Measurements from ENCODE around the gene ELOVL7. TPM values are rescaled to one million over a fixed set of nuclear protein-coding genes. Genes with fewer than 3 reads are reported as not detected.

ELOVL7 gene
- total and polyA plus RNA-seq, 10 of the 15 experiments (the other 5 are each of a cell fraction or from before 2014, with no cell fraction given), result 0.26 to 1.2 (median 0.92) TPM

DNA sequence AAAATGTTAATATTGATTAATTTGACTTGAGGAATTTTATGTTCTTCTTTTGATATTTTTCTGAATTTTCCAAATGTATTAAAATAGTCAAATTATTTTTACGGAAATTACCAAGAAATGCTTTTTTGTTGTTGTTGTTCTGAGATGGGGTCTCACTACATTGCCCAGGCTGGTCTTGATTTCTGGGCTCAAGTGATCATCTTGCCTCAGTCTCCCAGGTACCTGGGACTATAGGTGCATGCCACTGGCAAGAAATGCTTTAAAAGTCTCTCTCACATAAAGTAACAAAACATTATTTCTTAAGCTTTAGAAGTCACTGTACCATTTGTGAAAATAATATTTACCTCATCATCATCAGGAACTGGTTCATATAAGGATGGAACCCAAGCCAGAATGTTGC is 43.0 kb upstream of the ELOVL7 start (continued):
- TF ChIP-seq, protein P1, sequence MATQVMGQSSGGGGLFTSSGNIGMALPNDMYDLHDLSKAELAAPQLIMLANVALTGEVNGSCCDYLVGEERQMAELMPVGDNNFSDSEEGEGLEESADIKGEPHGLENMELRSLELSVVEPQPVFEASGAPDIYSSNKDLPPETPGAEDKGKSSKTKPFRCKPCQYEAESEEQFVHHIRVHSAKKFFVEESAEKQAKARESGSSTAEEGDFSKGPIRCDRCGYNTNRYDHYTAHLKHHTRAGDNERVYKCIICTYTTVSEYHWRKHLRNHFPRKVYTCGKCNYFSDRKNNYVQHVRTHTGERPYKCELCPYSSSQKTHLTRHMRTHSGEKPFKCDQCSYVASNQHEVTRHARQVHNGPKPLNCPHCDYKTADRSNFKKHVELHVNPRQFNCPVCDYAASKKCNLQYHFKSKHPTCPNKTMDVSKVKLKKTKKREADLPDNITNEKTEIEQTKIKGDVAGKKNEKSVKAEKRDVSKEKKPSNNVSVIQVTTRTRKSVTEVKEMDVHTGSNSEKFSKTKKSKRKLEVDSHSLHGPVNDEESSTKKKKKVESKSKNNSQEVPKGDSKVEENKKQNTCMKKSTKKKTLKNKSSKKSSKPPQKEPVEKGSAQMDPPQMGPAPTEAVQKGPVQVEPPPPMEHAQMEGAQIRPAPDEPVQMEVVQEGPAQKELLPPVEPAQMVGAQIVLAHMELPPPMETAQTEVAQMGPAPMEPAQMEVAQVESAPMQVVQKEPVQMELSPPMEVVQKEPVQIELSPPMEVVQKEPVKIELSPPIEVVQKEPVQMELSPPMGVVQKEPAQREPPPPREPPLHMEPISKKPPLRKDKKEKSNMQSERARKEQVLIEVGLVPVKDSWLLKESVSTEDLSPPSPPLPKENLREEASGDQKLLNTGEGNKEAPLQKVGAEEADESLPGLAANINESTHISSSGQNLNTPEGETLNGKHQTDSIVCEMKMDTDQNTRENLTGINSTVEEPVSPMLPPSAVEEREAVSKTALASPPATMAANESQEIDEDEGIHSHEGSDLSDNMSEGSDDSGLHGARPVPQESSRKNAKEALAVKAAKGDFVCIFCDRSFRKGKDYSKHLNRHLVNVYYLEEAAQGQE (IDR thresholded peaks at IDR 0.05; ENCODE audit: low read depth, low read length), result no peak
- TF ChIP-seq ZNF24 (IDR thresholded peaks at IDR 0.05) (no peak), TARDBP (IDR thresholded peaks at IDR 0.05; ENCODE audit: borderline replicate concordance) (no peak)

DNA sequence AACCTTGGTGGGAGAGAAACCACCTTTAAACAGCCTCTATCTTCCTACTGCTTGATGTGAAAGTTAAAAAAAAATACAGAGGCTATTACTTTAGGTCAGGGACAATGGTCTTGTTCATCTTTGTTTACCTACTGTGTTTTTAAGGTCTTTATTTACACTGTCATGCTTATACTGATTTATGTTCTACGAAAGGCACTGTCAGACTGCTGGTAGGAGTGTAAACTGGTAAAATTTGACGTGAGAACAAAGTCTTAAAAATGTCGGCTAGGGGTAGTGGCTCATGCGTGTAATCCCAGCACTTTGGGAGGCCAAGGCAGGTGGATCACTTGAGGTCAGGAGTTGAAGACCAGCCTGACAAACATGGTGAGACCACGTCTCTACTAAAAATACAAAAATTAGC is 42.1 kb upstream of the ELOVL7 start:
- Histone ChIP-seq H3K36me3 (ENCODE audit: control insufficient read depth in 2 of 2, insufficient read depth in 2 of 2, low read length in 1 of 2) (no peaks in the 10 kb centered on the region), H3K27ac (ENCODE audit: control insufficient read depth, insufficient read depth) (no peak overlapping the region), H3K79me2 (ENCODE audit: control insufficient read depth, insufficient read depth, low read length) (no peaks in the 10 kb centered on the region), H3K27me3 (replicated peaks in 1 of 2; ENCODE audit: control insufficient read depth in 2 of 2, insufficient read depth in 2 of 2, low read length in 1 of 2) (no peaks in the 10 kb centered on the region), H3K4me3 (no peak overlapping the region), H3K9ac (ENCODE audit: control insufficient read depth, insufficient read depth, low read length) (no peak overlapping the region), H2AFZ (ENCODE audit: control insufficient read depth, low read depth, low read length) (no peak overlapping the region), H4K20me1 (ENCODE audit: control insufficient read depth, insufficient read depth) (no peaks in the 10 kb centered on the region), H3K9me3 (replicated peaks; ENCODE audit: control insufficient read depth, insufficient read depth, low read length) (no peaks in the 10 kb centered on the region), H3K4me2 (ENCODE audit: control insufficient read depth, insufficient read depth) (no peak overlapping the region), H3K4me1 (ENCODE audit: control insufficient read depth, insufficient read depth, low read length) (no peaks in the 10 kb centered on the region)
- 93% methylated on average over 5 of the region's 5 CpGs for WGBS (ENCODE audit: insufficient coverage, insufficient replicate concordance, low lambda C conversion rate, missing lambda C conversion rate)
- DNase-seq (ENCODE audit: low read depth, low spot score), result no peak
- ATAC-seq, result no peak
- ChIA-PET RAD21 (ENCODE audit: unreplicated experiment) (no interaction called here), POLR2A (no interaction called here), CTCF (interaction anchor here (1.9 kb wide), 1 partner anchor 184 kb away, joined by 4 read pairs; no protein-coding TSS in a partner anchor), SMC1A (ENCODE audit: uncharacterized antibody, unreplicated experiment) (no interaction called here)
- no peak for FAIRE-seq
- in situ Hi-C loops (cut with MboI) (no loop called here), intact Hi-C loops (cut with micrococcal nuclease; ENCODE audit: unreplicated experiment) (no loop called here)
- no TSS peak for BruUV-seq (replicated peaks)
- TF ChIP-seq CREM (IDR thresholded peaks at IDR 0.05; ENCODE audit: low read depth) (no peak), HDAC2 (IDR thresholded peaks at IDR 0.05) (no peak), POLR2AphosphoS2 (IDR thresholded peaks at IDR 0.05; ENCODE audit: low read depth, low read length) (no peak), NBN (IDR thresholded peaks at IDR 0.05) (no peak), ZNF24 (IDR thresholded peaks at IDR 0.05) (no peak), KAT2A (conservative IDR thresholded peaks at IDR 0.05; ENCODE audit: control insufficient read depth, low read depth, low read length) (no peak), BACH1 (IDR thresholded peaks at IDR 0.05; ENCODE audit: borderline replicate concordance) (no peak), NR2C2 (IDR thresholded peaks at IDR 0.05; ENCODE audit: borderline replicate concordance, control insufficient read depth, insufficient read length, low read depth) (no peak)
- TF ChIP-seq, protein P2, sequence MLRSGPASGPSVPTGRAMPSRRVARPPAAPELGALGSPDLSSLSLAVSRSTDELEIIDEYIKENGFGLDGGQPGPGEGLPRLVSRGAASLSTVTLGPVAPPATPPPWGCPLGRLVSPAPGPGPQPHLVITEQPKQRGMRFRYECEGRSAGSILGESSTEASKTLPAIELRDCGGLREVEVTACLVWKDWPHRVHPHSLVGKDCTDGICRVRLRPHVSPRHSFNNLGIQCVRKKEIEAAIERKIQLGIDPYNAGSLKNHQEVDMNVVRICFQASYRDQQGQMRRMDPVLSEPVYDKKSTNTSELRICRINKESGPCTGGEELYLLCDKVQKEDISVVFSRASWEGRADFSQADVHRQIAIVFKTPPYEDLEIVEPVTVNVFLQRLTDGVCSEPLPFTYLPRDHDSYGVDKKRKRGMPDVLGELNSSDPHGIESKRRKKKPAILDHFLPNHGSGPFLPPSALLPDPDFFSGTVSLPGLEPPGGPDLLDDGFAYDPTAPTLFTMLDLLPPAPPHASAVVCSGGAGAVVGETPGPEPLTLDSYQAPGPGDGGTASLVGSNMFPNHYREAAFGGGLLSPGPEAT (IDR thresholded peaks at IDR 0.05; ENCODE audit: low read depth), result no peak
- TF ChIP-seq, protein P3, sequence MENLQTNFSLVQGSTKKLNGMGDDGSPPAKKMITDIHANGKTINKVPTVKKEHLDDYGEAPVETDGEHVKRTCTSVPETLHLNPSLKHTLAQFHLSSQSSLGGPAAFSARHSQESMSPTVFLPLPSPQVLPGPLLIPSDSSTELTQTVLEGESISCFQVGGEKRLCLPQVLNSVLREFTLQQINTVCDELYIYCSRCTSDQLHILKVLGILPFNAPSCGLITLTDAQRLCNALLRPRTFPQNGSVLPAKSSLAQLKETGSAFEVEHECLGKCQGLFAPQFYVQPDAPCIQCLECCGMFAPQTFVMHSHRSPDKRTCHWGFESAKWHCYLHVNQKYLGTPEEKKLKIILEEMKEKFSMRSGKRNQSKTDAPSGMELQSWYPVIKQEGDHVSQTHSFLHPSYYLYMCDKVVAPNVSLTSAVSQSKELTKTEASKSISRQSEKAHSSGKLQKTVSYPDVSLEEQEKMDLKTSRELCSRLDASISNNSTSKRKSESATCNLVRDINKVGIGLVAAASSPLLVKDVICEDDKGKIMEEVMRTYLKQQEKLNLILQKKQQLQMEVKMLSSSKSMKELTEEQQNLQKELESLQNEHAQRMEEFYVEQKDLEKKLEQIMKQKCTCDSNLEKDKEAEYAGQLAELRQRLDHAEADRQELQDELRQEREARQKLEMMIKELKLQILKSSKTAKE (IDR thresholded peaks at IDR 0.05; ENCODE audit: low read depth, poor library complexity, severe bottlenecking), result no peak
- TF ChIP-seq, protein P4, sequence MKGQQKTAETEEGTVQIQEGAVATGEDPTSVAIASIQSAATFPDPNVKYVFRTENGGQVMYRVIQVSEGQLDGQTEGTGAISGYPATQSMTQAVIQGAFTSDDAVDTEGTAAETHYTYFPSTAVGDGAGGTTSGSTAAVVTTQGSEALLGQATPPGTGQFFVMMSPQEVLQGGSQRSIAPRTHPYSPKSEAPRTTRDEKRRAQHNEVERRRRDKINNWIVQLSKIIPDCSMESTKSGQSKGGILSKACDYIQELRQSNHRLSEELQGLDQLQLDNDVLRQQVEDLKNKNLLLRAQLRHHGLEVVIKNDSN (IDR thresholded peaks at IDR 0.05; ENCODE audit: borderline replicate concordance, extremely low read length, insufficient read depth, low read depth, low read length), result no peak
- TF ChIP-seq, protein P5, sequence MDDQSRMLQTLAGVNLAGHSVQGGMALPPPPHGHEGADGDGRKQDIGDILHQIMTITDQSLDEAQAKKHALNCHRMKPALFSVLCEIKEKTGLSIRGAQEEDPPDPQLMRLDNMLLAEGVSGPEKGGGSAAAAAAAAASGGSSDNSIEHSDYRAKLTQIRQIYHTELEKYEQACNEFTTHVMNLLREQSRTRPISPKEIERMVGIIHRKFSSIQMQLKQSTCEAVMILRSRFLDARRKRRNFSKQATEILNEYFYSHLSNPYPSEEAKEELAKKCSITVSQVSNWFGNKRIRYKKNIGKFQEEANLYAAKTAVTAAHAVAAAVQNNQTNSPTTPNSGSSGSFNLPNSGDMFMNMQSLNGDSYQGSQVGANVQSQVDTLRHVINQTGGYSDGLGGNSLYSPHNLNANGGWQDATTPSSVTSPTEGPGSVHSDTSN (IDR thresholded peaks at IDR 0.05; ENCODE audit: insufficient replicate concordance, low read depth, low read length), result no peak
